Measurements from ENCODE around the gene MCU. TPM values are rescaled to one million over a fixed set of nuclear protein-coding genes. Genes with fewer than 3 reads are reported as not detected.
A peak's percentile ranks its signal among the peaks of the same experiment; 100 is the strongest.

Gene MCU
- polyA plus RNA-seq, 1 donor (not counting 4 experiments of a cell fraction or from before 2014, with no cell fraction given) = 103 TPM

DNA sequence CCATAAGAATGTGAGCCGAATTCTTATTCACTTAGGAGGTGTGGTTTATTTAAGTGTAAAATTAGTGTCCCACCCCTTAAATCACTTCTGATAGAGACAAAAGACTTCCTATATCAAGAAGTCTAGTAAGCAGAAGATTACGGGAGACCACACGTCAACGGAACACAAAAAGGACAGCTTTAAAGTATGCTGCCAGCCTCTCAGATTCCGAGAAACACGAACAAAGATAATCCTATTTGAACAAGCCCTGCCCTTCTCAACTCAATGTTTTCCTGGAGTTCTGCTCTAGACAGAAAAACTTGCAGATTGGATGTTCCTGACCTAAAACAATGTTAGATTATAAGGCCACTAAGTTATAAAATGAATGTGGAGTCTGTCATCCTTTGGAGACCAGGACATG is 4.9 kb upstream of the MCU start:
- no peak for FAIRE-seq
- Histone ChIP-seq H3K79me2 (ENCODE audit: control insufficient read depth, insufficient read depth, low read length) (no peaks in the 10 kb centered on the region), H2AFZ (ENCODE audit: control insufficient read depth, low read length) (no peak overlapping the region), H3K4me3 (ENCODE audit: control insufficient read depth in 2 of 3, extremely low read depth in 1 of 3, insufficient read depth in 2 of 3, low read depth in 1 of 3, low read length in 3 of 3) (no peak overlapping the region), H3K9ac (ENCODE audit: control insufficient read depth, extremely low read depth, insufficient read depth, low read length) (no peak overlapping the region), H3K27ac (ENCODE audit: control insufficient read depth, insufficient read depth, low read length) (peak overlapping the region; percentile 56), H3K4me2 (ENCODE audit: control insufficient read depth, extremely low read depth, insufficient read depth, low read depth, low read length) (no peak overlapping the region), H3K9me3 (ENCODE audit: control insufficient read depth, low read depth, low read length) (no peaks in the 10 kb centered on the region), H3K27me3 (ENCODE audit: control insufficient read depth, extremely low read depth, insufficient read depth, low read length) (no peaks in the 10 kb centered on the region), H4K20me1 (ENCODE audit: control insufficient read depth, extremely low read depth, insufficient read depth, low read length) (no peaks in the 10 kb centered on the region), H3K4me1 (ENCODE audit: control insufficient read depth, extremely low read depth, insufficient read depth, low read length) (peaks cover 29% of the 10 kb centered on the region), H3K9me1 (ENCODE audit: control insufficient read depth, extremely low read depth, insufficient read depth, low read length) (no peaks in the 10 kb centered on the region), H3K36me3 (ENCODE audit: control insufficient read depth in 2 of 2, extremely low read depth in 1 of 2, insufficient read depth in 2 of 2, low read length in 2 of 2) (no peaks in the 10 kb centered on the region)
- TF ChIP-seq, protein P1, sequence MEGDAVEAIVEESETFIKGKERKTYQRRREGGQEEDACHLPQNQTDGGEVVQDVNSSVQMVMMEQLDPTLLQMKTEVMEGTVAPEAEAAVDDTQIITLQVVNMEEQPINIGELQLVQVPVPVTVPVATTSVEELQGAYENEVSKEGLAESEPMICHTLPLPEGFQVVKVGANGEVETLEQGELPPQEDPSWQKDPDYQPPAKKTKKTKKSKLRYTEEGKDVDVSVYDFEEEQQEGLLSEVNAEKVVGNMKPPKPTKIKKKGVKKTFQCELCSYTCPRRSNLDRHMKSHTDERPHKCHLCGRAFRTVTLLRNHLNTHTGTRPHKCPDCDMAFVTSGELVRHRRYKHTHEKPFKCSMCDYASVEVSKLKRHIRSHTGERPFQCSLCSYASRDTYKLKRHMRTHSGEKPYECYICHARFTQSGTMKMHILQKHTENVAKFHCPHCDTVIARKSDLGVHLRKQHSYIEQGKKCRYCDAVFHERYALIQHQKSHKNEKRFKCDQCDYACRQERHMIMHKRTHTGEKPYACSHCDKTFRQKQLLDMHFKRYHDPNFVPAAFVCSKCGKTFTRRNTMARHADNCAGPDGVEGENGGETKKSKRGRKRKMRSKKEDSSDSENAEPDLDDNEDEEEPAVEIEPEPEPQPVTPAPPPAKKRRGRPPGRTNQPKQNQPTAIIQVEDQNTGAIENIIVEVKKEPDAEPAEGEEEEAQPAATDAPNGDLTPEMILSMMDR (optimal IDR thresholded peaks at IDR 0.05 in 1 of 3, IDR thresholded peaks at IDR 0.05 in 1 of 3, conservative IDR thresholded peaks at IDR 0.05 in 1 of 3; ENCODE audit: extremely low read depth in 1 of 3, insufficient read depth in 2 of 3, low read length in 3 of 3) = no peak
- TF ChIP-seq EZH2 (IDR thresholded peaks at IDR 0.05; ENCODE audit: low read length) = no peak
- no peak for DNase-seq (ENCODE audit: low read depth, low spot score)
- dilution Hi-C loops (cut with MboI; ENCODE audit: extremely low pct_ligation_motif_present, low sequenced_read_pairs) = no loop called here

DNA sequence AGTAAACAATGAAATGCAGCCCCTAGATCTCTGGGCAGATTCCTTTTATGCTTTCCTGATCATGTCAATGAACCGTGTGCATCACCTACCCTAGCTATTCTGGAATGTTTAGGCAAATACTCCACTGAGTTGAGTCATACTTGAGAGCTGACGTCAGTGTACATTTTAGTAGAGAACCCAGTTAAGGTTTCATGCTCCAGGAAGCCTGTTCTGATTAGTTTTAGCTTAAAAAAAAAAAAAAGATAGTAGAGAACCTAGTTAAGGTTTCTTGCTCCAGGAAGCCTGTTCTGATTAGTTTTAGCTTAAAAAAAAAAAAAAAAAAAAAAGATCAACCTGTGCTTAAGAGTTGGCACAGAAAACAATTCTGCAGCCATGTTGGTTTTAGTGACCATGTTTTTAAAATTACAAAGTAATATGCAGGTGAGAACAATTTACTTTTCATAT is 3.7 kb upstream of the MCU start:
- no peak for DNase-seq (ENCODE audit: low read depth, low spot score)
- peaks cover 26% of the 10 kb centered on the region for H3K4me1 ChIP-seq (ENCODE audit: control insufficient read depth, extremely low read depth, insufficient read depth, low read length)
- no peaks in the 10 kb centered on the region for H4K20me1 ChIP-seq (ENCODE audit: control insufficient read depth, extremely low read depth, insufficient read depth, low read length)
- H3K27me3 ChIP-seq (ENCODE audit: control insufficient read depth, extremely low read depth, insufficient read depth, low read length) = no peaks in the 10 kb centered on the region
- dilution Hi-C loops (cut with MboI; ENCODE audit: extremely low pct_ligation_motif_present, low sequenced_read_pairs) = no loop called here
- no peak overlapping the region for H3K4me3 ChIP-seq (ENCODE audit: control insufficient read depth in 2 of 3, extremely low read depth in 1 of 3, insufficient read depth in 2 of 3, low read depth in 1 of 3, low read length in 3 of 3)
- H3K9me3 ChIP-seq (ENCODE audit: control insufficient read depth, low read depth, low read length) = no peaks in the 10 kb centered on the region
- H3K4me2 ChIP-seq (ENCODE audit: control insufficient read depth, extremely low read depth, insufficient read depth, low read depth, low read length) = peak overlapping the region; percentile 58
- H3K9me1 ChIP-seq (ENCODE audit: control insufficient read depth, extremely low read depth, insufficient read depth, low read length) = no peaks in the 10 kb centered on the region
- no peaks in the 10 kb centered on the region for H3K36me3 ChIP-seq (ENCODE audit: control insufficient read depth in 2 of 2, extremely low read depth in 1 of 2, insufficient read depth in 2 of 2, low read length in 2 of 2)
- FAIRE-seq = peak; percentile 69
- TF ChIP-seq, protein P1 (optimal IDR thresholded peaks at IDR 0.05 in 1 of 3, IDR thresholded peaks at IDR 0.05 in 1 of 3, conservative IDR thresholded peaks at IDR 0.05 in 1 of 3; ENCODE audit: extremely low read depth in 1 of 3, insufficient read depth in 2 of 3, low read length in 3 of 3) = no peak
- no peak for TF ChIP-seq EZH2 (IDR thresholded peaks at IDR 0.05; ENCODE audit: low read length)
- H3K27ac ChIP-seq (ENCODE audit: control insufficient read depth, insufficient read depth, low read length) = peak overlapping the region; percentile 56
- no peak overlapping the region for H3K9ac ChIP-seq (ENCODE audit: control insufficient read depth, extremely low read depth, insufficient read depth, low read length)
- peak overlapping the region; percentile 43 for H2AFZ ChIP-seq (ENCODE audit: control insufficient read depth, low read length)
- H3K79me2 ChIP-seq (ENCODE audit: control insufficient read depth, insufficient read depth, low read length) = peaks cover 9% of the 10 kb centered on the region

Measured in keratinocyte (primary cell).